IMR-90 (cell line): ENCODE results near the gene AFDN.

ENCODE experiments used
- CEBPB ChIP-seq: IDR thresholded peaks from 2 replicates; pipeline ENCODE4 v1.6.1; 2012; ENCODE audit warnings: low read depth, low read length, improper control_type of control experiment
- CHD1 ChIP-seq: IDR thresholded peaks from 2 replicates; pipeline ENCODE4 v1.6.1; 2012; ENCODE audit warnings: low read depth, low read length, improper control_type of control experiment
- FOS ChIP-seq: fragments of 150-350 bp; IDR thresholded peaks from 2 replicates; pipeline ENCODE4 v1.6.1; 2016; ENCODE audit warnings: low read depth, low read length
- MXI1 ChIP-seq: IDR thresholded peaks from 2 replicates; pipeline ENCODE4 v1.6.1; 2012; ENCODE audit warnings: low read depth, mild to moderate bottlenecking, low read length, moderate library complexity, borderline replicate concordance
- NFE2L2 ChIP-seq: fragments of 150-350 bp; IDR thresholded peaks from 2 replicates; pipeline ENCODE4 v1.6.1; 2016; ENCODE audit warnings: low read depth, mild to moderate bottlenecking, low read length
- POLR2A ChIP-seq: IDR thresholded peaks from 2 replicates; pipeline ENCODE4 v1.6.1; 2012; ENCODE audit warnings: mild to moderate bottlenecking, low read depth, low read length
- RFX5 ChIP-seq: IDR thresholded peaks from 2 replicates; pipeline ENCODE4 v1.8.0; 2012; ENCODE audit warnings: low read depth, mild to moderate bottlenecking, low read length, moderate library complexity
- SMC3 ChIP-seq: fragments of 150-350 bp; IDR thresholded peaks from 2 replicates; pipeline ENCODE4 v1.6.1; 2016; ENCODE audit warnings: low read depth, mild to moderate bottlenecking, antibody characterized with exemption, low read length, moderate library complexity
- TF ChIP-seq, protein P1 (sequence below): conservative IDR thresholded peaks from 2 replicates; pipeline ENCODE4 v1.5.1; 2012; ENCODE audit warnings: mild to moderate bottlenecking, low read depth, low read length, improper control_type of control experiment
- TF ChIP-seq, protein P2 (sequence below): fragments of 150-350 bp; IDR thresholded peaks from 2 replicates; pipeline ENCODE4 v1.6.1; 2017; ENCODE audit warnings: mild to moderate bottlenecking, antibody characterized with exemption, low read length, low read depth

DNA sequence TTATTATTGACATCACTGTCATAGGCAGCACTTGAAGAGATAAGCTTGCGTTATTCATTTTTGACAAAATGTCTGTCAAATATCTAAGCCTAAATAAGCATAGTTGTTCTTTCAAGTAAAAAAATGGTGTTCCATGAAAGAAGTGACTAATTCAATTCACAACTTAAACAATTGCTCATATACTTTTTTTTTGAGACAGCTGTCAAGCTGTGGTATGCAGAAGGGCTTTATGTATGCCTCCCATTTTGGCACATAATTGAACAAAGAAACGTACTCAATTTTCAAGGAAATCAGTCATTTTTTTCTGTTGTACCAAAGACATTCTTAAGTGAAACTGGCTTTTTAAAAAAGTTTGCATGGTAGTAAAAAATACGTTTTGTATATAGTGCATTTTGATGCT is 8.5 kb downstream of the AFDN start:
- TF ChIP-seq CEBPB = no peak
- TF ChIP-seq, protein P1, sequence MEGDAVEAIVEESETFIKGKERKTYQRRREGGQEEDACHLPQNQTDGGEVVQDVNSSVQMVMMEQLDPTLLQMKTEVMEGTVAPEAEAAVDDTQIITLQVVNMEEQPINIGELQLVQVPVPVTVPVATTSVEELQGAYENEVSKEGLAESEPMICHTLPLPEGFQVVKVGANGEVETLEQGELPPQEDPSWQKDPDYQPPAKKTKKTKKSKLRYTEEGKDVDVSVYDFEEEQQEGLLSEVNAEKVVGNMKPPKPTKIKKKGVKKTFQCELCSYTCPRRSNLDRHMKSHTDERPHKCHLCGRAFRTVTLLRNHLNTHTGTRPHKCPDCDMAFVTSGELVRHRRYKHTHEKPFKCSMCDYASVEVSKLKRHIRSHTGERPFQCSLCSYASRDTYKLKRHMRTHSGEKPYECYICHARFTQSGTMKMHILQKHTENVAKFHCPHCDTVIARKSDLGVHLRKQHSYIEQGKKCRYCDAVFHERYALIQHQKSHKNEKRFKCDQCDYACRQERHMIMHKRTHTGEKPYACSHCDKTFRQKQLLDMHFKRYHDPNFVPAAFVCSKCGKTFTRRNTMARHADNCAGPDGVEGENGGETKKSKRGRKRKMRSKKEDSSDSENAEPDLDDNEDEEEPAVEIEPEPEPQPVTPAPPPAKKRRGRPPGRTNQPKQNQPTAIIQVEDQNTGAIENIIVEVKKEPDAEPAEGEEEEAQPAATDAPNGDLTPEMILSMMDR = no peak
- no peak for TF ChIP-seq RFX5
- TF ChIP-seq POLR2A = no peak
- TF ChIP-seq SMC3 = no peak
- no peak for TF ChIP-seq MXI1
- TF ChIP-seq NFE2L2 = no peak
- TF ChIP-seq CHD1 = no peak
- TF ChIP-seq, protein P2, sequence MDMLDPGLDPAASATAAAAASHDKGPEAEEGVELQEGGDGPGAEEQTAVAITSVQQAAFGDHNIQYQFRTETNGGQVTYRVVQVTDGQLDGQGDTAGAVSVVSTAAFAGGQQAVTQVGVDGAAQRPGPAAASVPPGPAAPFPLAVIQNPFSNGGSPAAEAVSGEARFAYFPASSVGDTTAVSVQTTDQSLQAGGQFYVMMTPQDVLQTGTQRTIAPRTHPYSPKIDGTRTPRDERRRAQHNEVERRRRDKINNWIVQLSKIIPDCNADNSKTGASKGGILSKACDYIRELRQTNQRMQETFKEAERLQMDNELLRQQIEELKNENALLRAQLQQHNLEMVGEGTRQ = no peak
- no peak for TF ChIP-seq FOS
